SK-N-SH (cell line): Measurements from ENCODE around the gene IL2. TPM values are rescaled to one million over a fixed set of nuclear protein-coding genes. Genes with fewer than 3 reads are reported as not detected.

Experiments
- CTCF ChIA-PET: fragments of 300-600, 350-600 bp; formaldehyde crosslinking; extraction: SDS; loops from one replicate; lab custom pipeline; 2021; lab: Yijun Ruan, JAX
- POLR2A ChIA-PET: fragments of 350-600 bp; sonication (Branson Sonifier 250); formaldehyde crosslinking; extraction: SDS; loops from one replicate; lab custom pipeline; 2020; ENCODE audit warnings: antibody characterized with exemption, inconsistent platforms; lab: Yijun Ruan, JAX
- DNase-seq: peaks from one replicate; pipeline ENCODE4 v3.0.0; 2012
- H2AFZ ChIP-seq: fragments of 200-600 bp; sonication (generic); 2 replicates; pipeline ENCODE4 v1.8.1; 2016; ENCODE audit warnings: antibody characterized with exemption, mild to moderate bottlenecking, low read depth
- H3F3A ChIP-seq: fragments of 200-600 bp; sonication (generic); replicated peaks from 2 replicates; pipeline ENCODE3; 2016; ENCODE audit warnings: antibody characterized with exemption, mild to moderate bottlenecking; ENCODE audit not compliant: insufficient read depth
- H3K27ac ChIP-seq, 2 experiments: fragments of 200-500 bp in 1 of 2; fragments of 200-600 bp in 1 of 2; sonication (Bioruptor generic) in 1 of 2; sonication (generic), shearing (Covaris generic) in 1 of 2; 2 replicates each; pipeline versions ENCODE4 v1.5.1 to v1.6.1; 2014 to 2016; ENCODE audit warnings: low read depth in 2 of 2, inconsistent platforms in 1 of 2, low read length in 1 of 2, mild to moderate bottlenecking in 1 of 2, mixed read lengths in 1 of 2
- H3K27me3 ChIP-seq: fragments of 200-600 bp; sonication (generic), shearing (Covaris generic); 2 replicates; pipeline ENCODE4 v1.6.1; 2016; ENCODE audit warnings: mixed run types; ENCODE audit not compliant: insufficient read depth
- H3K36me3 ChIP-seq, 2 experiments: fragments of 200-500 bp in 1 of 2; fragments of 200-600 bp in 1 of 2; sonication (Bioruptor generic) in 1 of 2; sonication (generic) in 1 of 2; replicated peaks in 1 of 2; 2 replicates each; pipeline versions ENCODE3 to v1.5.1; 2014 to 2016; ENCODE audit warnings: low read length in 1 of 2, mild to moderate bottlenecking in 1 of 2; ENCODE audit not compliant: insufficient read depth in 2 of 2, control insufficient read depth in 1 of 2
- H3K4me1 ChIP-seq, 2 experiments: fragments of 200-500 bp in 1 of 2; fragments of 200-600 bp in 1 of 2; sonication (Bioruptor generic) in 1 of 2; sonication (generic), shearing (Covaris generic) in 1 of 2; 2 replicates each; pipeline versions ENCODE4 v1.5.1 to v1.6.1; 2014 to 2016; ENCODE audit warnings: low read depth in 1 of 2, low read length in 1 of 2, mixed run types in 1 of 2; ENCODE audit not compliant: insufficient read depth in 2 of 2, control insufficient read depth in 1 of 2
- H3K4me2 ChIP-seq: fragments of 200-600 bp; sonication (generic), shearing (Covaris generic); 2 replicates; pipeline ENCODE4 v1.6.1; 2017; ENCODE audit warnings: mixed run types
- H3K4me3 ChIP-seq, 2 experiments: fragments of 200-500 bp in 1 of 2; fragments of 200-600 bp in 1 of 2; sonication (Bioruptor generic) in 1 of 2; sonication (generic), shearing (Covaris generic) in 1 of 2; 2 replicates each; pipeline versions ENCODE4 v1.5.1 to v1.8.1; 2014 to 2016; ENCODE audit warnings: low read depth in 2 of 2, inconsistent platforms in 1 of 2, low read length in 1 of 2, mild to moderate bottlenecking in 1 of 2, mixed read lengths in 1 of 2, moderate library complexity in 1 of 2
- H3K79me2 ChIP-seq: fragments of 200-600 bp; sonication (generic); 2 replicates; pipeline ENCODE4 v1.8.1; 2017; ENCODE audit warnings: mild to moderate bottlenecking; ENCODE audit not compliant: insufficient read depth
- H3K9ac ChIP-seq: fragments of 200-600 bp; sonication (generic); 2 replicates; pipeline ENCODE4 v1.6.1; 2017; ENCODE audit warnings: mixed run types
- H3K9me2 ChIP-seq: fragments of 200-600 bp; sonication (generic); 2 replicates; pipeline ENCODE4 v1.6.1; 2017; ENCODE audit warnings: mixed run types
- H3K9me3 ChIP-seq: fragments of 200-600 bp; sonication (generic); 2 replicates; pipeline ENCODE4 v1.6.1; 2017; ENCODE audit warnings: mixed run types, mild to moderate bottlenecking, moderate library complexity
- H4K20me1 ChIP-seq: fragments of 200-600 bp; sonication (generic); 2 replicates; pipeline ENCODE4 v1.6.1; 2017; ENCODE audit warnings: mild to moderate bottlenecking, mixed run types; ENCODE audit not compliant: insufficient read depth
- EZH2phosphoT487 ChIP-seq: fragments of 200-600 bp; sonication (generic); IDR thresholded peaks from 2 replicates; pipeline ENCODE4 v1.6.1; 2017; ENCODE audit warnings: low read depth, mixed run types, mild to moderate bottlenecking, antibody characterized with exemption, moderate library complexity, borderline replicate concordance
- PBX3 ChIP-seq: IDR thresholded peaks from 2 replicates; pipeline ENCODE4; 2012
- REST ChIP-seq: IDR thresholded peaks from 2 replicates; pipeline ENCODE4 v1.6.1; 2012; ENCODE audit warnings: mild to moderate bottlenecking, low read depth, low read length, moderate library complexity
- TEAD4 ChIP-seq: IDR thresholded peaks from 2 replicates; pipeline ENCODE4 v1.4.0; 2012; ENCODE audit warnings: mild to moderate bottlenecking, borderline replicate concordance; ENCODE audit not compliant: insufficient read depth
- ZBTB33 ChIP-seq: IDR thresholded peaks from 2 replicates; pipeline ENCODE4 v1.4.0; 2012; ENCODE audit warnings: low read depth, borderline replicate concordance
- WGBS: methylation state at CpG from one replicate; pipeline ENCODE4 v1.1.6; 2017; ENCODE audit warnings: low lambda C conversion rate; 5-methylcytosine and 5-hydroxymethylcytosine counted together
- polyA plus RNA-seq, 3 experiments: library from polyadenylated mRNA; depleted of rRNA; stranded (reverse); fragments of >200 nt; gene quantifications; 2 replicates each; pipeline ENCODE4 v1.2.3, GENCODE V29; 2012

Gene IL2
- polyA plus RNA-seq, 1 of the 3 experiments (the other 2 are of a cell fraction) = not detected

DNA sequence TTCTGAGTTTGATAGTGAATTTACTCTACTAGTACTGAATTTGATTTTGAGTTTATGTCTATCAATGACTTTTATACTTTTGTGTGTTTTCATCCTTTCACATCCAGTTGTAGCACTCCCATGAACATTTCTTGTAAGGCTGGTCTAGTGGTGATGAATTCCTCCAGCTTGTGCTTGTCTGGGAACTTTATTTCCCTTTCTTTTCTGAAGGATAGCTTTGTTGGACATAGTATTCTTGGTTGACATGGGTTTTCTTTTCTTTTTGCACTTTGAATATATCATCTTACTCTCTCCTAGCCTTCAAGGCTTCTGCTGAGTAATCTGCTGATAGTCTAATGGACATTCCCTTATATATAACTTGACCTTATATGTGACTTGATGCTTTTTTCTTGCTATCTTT lies 32.5 kb upstream of the IL2 start:
- no peak for DNase-seq
- TF ChIP-seq REST (no peak), PBX3 (no peak)

DNA sequence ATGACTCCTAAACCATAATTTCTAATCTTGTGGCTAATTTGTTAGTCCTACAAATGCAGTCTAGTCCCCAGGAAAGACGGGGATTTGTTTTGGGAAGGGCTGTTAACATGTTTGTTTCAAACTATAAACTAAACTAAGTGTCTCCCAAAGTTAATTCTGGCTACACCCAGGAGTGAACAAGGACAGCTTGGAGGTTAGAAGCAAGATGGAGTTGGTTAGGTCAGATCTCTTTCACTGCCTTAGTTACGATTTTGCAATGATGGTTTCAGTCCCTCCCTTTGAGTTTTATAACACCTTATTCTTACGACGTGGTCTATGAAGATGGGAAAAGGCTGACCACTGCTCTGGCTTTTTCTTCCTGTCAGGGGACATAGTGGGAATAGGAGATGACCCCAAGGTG lies 27.0 kb upstream of the IL2 start:
- H3K4me1 ChIP-seq = no peaks in the 10 kb centered on the region
- 1% methylated on average over 4 of the region's 4 CpGs for WGBS
- H3K9me2 ChIP-seq = no peaks in the 10 kb centered on the region
- peaks cover 5% of the 10 kb centered on the region; the same call in 1 of the 2 replicates for H3K27me3 ChIP-seq
- no peaks in the 10 kb centered on the region for H4K20me1 ChIP-seq
- no peak overlapping the region for H3K4me2 ChIP-seq
- no peaks in the 10 kb centered on the region for H3K79me2 ChIP-seq
- H3K9me3 ChIP-seq = no peaks in the 10 kb centered on the region
- no peaks in the 10 kb centered on the region for H3F3A ChIP-seq
- DNase-seq = no peak
- no peak overlapping the region for H3K9ac ChIP-seq
- no peak for TF ChIP-seq EZH2phosphoT487
- TF ChIP-seq ZBTB33 = no peak
- no peak for TF ChIP-seq TEAD4
- POLR2A ChIA-PET = no interaction called here
- H3K4me3 ChIP-seq = no peak overlapping the region
- no peak overlapping the region for H3K27ac ChIP-seq
- no peak overlapping the region for H2AFZ ChIP-seq
- H3K36me3 ChIP-seq = no peaks in the 10 kb centered on the region
- CTCF ChIA-PET = no interaction called here

More for the DNA sequence above, 32.5 kb upstream of the IL2 start:
- Histone ChIP-seq H3K27ac (no peak overlapping the region), H3K36me3 (no peaks in the 10 kb centered on the region), H3K9ac (no peak overlapping the region), H3K79me2 (no peaks in the 10 kb centered on the region), H3K9me2 (no peaks in the 10 kb centered on the region), H3K4me3 (no peak overlapping the region), H3K4me2 (no peak overlapping the region), H4K20me1 (no peaks in the 10 kb centered on the region), H3F3A (no peaks in the 10 kb centered on the region), H3K9me3 (peaks cover 8% of the 10 kb centered on the region; the same call in 1 of the 2 replicates), H2AFZ (no peak overlapping the region), H3K27me3 (peaks cover 5% of the 10 kb centered on the region; the same call in 1 of the 2 replicates), H3K4me1 (no peaks in the 10 kb centered on the region)
- ChIA-PET CTCF (no interaction called here), POLR2A (no interaction called here)
